SK-N-SH treated with all-trans-retinoic acid at 6 μM for 48 hours (cell line): ENCODE measurements around the gene RIPK4.

ENCODE experiments used
- ATAC-seq: fragments of 200-7000 bp; cut with Tn5 transposase; 3 replicates; pipeline ENCODE4 v1.9.1; 2020; ENCODE audit warnings: mild to moderate bottlenecking, moderate library complexity
- ARNTL ChIP-seq: fragments of 450-650 bp; formaldehyde crosslinking; IDR thresholded peaks from 2 replicates; pipeline ENCODE4 v1.5.0; 2020; ENCODE audit warnings: low read depth, mild to moderate bottlenecking, moderate library complexity, borderline replicate concordance
- BACH2 ChIP-seq: fragments of 250-450 bp; sonication (Bioruptor Pico); IDR thresholded peaks from 2 replicates; pipeline ENCODE4 v1.9.0; 2021; ENCODE audit warnings: mild to moderate bottlenecking, borderline replicate concordance
- CSDC2 ChIP-seq: fragments of 250-450 bp; sonication (Bioruptor Pico); IDR thresholded peaks from 2 replicates; pipeline ENCODE4 v1.5.0; 2020; ENCODE audit warnings: mild to moderate bottlenecking, moderate library complexity
- CSRNP3 ChIP-seq: fragments of 250-450 bp; sonication (Bioruptor Pico); IDR thresholded peaks from 2 replicates; pipeline ENCODE4 v1.5.1; 2021; ENCODE audit warnings: mild to moderate bottlenecking, moderate library complexity
- ESRRG ChIP-seq: fragments of 250-450 bp; sonication (Bioruptor Pico); IDR thresholded peaks from 2 replicates; pipeline ENCODE4 v1.6.1; 2021; ENCODE audit warnings: mild to moderate bottlenecking
- GLIS3 ChIP-seq: fragments of 250-450 bp; sonication (Bioruptor Pico); IDR thresholded peaks from 2 replicates; pipeline ENCODE4 v1.5.0; 2020; ENCODE audit warnings: mild to moderate bottlenecking, moderate library complexity
- OSR1 ChIP-seq: fragments of 250-450 bp; sonication (Bioruptor Pico); IDR thresholded peaks from 2 replicates; pipeline ENCODE4 v1.8.0; 2022; ENCODE audit warnings: moderate library complexity, mild to moderate bottlenecking, inconsistent platforms
- POU6F1 ChIP-seq: fragments of 250-450 bp; sonication (Bioruptor Pico); IDR thresholded peaks from 2 replicates; pipeline ENCODE4 v1.8.0; 2021; ENCODE audit warnings: low read depth, mild to moderate bottlenecking, moderate library complexity, borderline replicate concordance
- PPARA ChIP-seq: fragments of 250-450 bp; sonication (Bioruptor Pico); IDR thresholded peaks from 2 replicates; pipeline ENCODE4 v1.5.0; 2020; ENCODE audit warnings: mild to moderate bottlenecking, borderline replicate concordance
- RARB ChIP-seq: fragments of 250-450 bp; sonication (Bioruptor Pico); IDR thresholded peaks from 2 replicates; pipeline ENCODE4 v1.8.0; 2021; ENCODE audit warnings: mild to moderate bottlenecking, moderate library complexity
- SNAI2 ChIP-seq: fragments of 250-450 bp; sonication (Bioruptor Pico); IDR thresholded peaks from 2 replicates; pipeline ENCODE4 v1.5.0; 2020; ENCODE audit warnings: mild to moderate bottlenecking, moderate library complexity
- TCF4 ChIP-seq: fragments of 250-450 bp; sonication (Bioruptor Pico); IDR thresholded peaks from 2 replicates; pipeline ENCODE4 v1.8.0; 2021; ENCODE audit warnings: mild to moderate bottlenecking, moderate library complexity, borderline replicate concordance
- TOX ChIP-seq: fragments of 250-450 bp; sonication (Bioruptor Pico); IDR thresholded peaks from 2 replicates; pipeline ENCODE4 v1.8.0; 2021; ENCODE audit warnings: mild to moderate bottlenecking, moderate library complexity, borderline replicate concordance
- ZC3H10 ChIP-seq: fragments of 250-450 bp; sonication (Bioruptor Pico); IDR thresholded peaks from 2 replicates; pipeline ENCODE4 v1.5.1; 2021; ENCODE audit warnings: mild to moderate bottlenecking, moderate library complexity
- ZFP3 ChIP-seq: fragments of 250-450 bp; sonication (Bioruptor Pico); IDR thresholded peaks from 2 replicates; pipeline ENCODE4 v1.5.0; 2020; ENCODE audit warnings: mild to moderate bottlenecking, moderate library complexity
- ZFP30 ChIP-seq: fragments of 450-650 bp; formaldehyde crosslinking; IDR thresholded peaks from 2 replicates; pipeline ENCODE4 v1.5.0; 2022; ENCODE audit warnings: mild to moderate bottlenecking, moderate library complexity
- ZNF565 ChIP-seq: fragments of 450-650 bp; formaldehyde crosslinking; conservative IDR thresholded peaks from 2 replicates; pipeline ENCODE4 v1.5.0; 2020; ENCODE audit warnings: low read depth, mild to moderate bottlenecking, moderate library complexity
- ZNF70 ChIP-seq: fragments of 450-650 bp; formaldehyde crosslinking; IDR thresholded peaks from 2 replicates; pipeline ENCODE4 v1.5.0; 2020; ENCODE audit warnings: mild to moderate bottlenecking, moderate library complexity
- ZNF8 ChIP-seq: fragments of 450-650 bp; formaldehyde crosslinking; IDR thresholded peaks from 2 replicates; pipeline ENCODE4 v1.5.0; 2020; ENCODE audit warnings: mild to moderate bottlenecking, moderate library complexity
- TF ChIP-seq, protein P1 (sequence below): fragments of 250-450 bp; sonication (Bioruptor Pico); IDR thresholded peaks from 2 replicates; pipeline ENCODE4 v1.5.1; 2020; ENCODE audit warnings: low read depth, mild to moderate bottlenecking, moderate library complexity
- TF ChIP-seq, protein P2 (sequence below): fragments of 250-450 bp; sonication (Bioruptor Pico); IDR thresholded peaks from 2 replicates; pipeline ENCODE4 v1.8.0; 2020; ENCODE audit warnings: mild to moderate bottlenecking, moderate library complexity, borderline replicate concordance

RIPK4 gene

GRCh38 chr21:41710823-41711160, 56.1 kb downstream of the RIPK4 start:
- no peak for ATAC-seq
- TF ChIP-seq ZFP30 (CRISPR knock-in tag) (no peak), TOX (no peak), RARB (CRISPR knock-in tag) (no peak), PPARA (CRISPR knock-in tag) (no peak), ZNF8 (CRISPR knock-in tag) (no peak), BACH2 (CRISPR knock-in tag) (no peak), CSRNP3 (CRISPR knock-in tag) (no peak), ZNF70 (CRISPR knock-in tag) (no peak), CSDC2 (CRISPR knock-in tag) (no peak), ZNF565 (CRISPR knock-in tag) (no peak), SNAI2 (CRISPR knock-in tag) (no peak), ZFP3 (no peak), ZC3H10 (CRISPR knock-in tag) (no peak)
- TF ChIP-seq, protein P1, sequence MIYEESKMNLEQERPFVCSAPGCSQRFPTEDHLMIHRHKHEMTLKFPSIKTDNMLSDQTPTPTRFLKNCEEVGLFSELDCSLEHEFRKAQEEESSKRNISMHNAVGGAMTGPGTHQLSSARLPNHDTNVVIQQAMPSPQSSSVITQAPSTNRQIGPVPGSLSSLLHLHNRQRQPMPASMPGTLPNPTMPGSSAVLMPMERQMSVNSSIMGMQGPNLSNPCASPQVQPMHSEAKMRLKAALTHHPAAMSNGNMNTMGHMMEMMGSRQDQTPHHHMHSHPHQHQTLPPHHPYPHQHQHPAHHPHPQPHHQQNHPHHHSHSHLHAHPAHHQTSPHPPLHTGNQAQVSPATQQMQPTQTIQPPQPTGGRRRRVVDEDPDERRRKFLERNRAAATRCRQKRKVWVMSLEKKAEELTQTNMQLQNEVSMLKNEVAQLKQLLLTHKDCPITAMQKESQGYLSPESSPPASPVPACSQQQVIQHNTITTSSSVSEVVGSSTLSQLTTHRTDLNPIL, result no peak

GRCh38 chr21:41709965-41710822, 56.7 kb downstream of the RIPK4 start:
- no peak for ATAC-seq
- TF ChIP-seq, protein P2, sequence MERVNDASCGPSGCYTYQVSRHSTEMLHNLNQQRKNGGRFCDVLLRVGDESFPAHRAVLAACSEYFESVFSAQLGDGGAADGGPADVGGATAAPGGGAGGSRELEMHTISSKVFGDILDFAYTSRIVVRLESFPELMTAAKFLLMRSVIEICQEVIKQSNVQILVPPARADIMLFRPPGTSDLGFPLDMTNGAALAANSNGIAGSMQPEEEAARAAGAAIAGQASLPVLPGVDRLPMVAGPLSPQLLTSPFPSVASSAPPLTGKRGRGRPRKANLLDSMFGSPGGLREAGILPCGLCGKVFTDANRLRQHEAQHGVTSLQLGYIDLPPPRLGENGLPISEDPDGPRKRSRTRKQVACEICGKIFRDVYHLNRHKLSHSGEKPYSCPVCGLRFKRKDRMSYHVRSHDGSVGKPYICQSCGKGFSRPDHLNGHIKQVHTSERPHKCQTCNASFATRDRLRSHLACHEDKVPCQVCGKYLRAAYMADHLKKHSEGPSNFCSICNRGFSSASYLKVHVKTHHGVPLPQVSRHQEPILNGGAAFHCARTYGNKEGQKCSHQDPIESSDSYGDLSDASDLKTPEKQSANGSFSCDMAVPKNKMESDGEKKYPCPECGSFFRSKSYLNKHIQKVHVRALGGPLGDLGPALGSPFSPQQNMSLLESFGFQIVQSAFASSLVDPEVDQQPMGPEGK (CRISPR knock-in tag), result no peak

GRCh38 chr21:41709166-41709565, 57.7 kb downstream of the RIPK4 start:
- no peak for ATAC-seq
- TF ChIP-seq, protein P2 (CRISPR knock-in tag), result no peak
- TF ChIP-seq SNAI2 (CRISPR knock-in tag), result no peak

DNA sequence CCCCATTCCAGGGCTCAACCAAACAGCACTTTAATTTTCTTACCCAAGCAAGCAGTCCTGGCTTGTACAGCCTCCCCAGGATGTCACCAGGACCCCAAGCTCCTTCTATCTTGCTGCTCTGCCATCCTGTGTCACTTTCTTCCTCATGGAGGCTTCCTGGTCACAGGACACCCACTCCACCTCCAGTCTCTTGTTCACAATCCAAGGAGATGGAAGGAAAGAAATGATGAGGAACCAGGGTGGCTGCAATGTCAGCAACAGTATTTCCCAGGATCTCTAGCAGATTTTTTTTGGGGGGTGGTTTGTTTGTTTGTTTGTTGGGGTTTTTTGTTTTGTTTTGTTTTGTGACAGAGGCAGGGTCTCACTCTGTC, 58.9 kb downstream of the RIPK4 start:
- no peak for ATAC-seq
- TF ChIP-seq, protein P1, result no peak
- TF ChIP-seq ARNTL (CRISPR knock-in tag) (no peak), POU6F1 (CRISPR knock-in tag) (no peak), OSR1 (CRISPR knock-in tag) (no peak), CSRNP3 (CRISPR knock-in tag) (no peak), TCF4 (CRISPR knock-in tag) (no peak), RARB (CRISPR knock-in tag) (no peak), PPARA (CRISPR knock-in tag) (no peak), CSDC2 (CRISPR knock-in tag) (no peak), ZNF70 (CRISPR knock-in tag) (no peak), ZNF8 (CRISPR knock-in tag) (no peak), GLIS3 (CRISPR knock-in tag) (no peak), ZFP3 (no peak), ESRRG (no peak)
- TF ChIP-seq, protein P2 (CRISPR knock-in tag), result no peak
- TF ChIP-seq, all 23 proteins: peak for 0
